ENCODE measurements around the gene USP44. TPM values are rescaled to one million over a fixed set of nuclear protein-coding genes. Genes with fewer than 3 reads are reported as not detected.

USP44 gene
- total and polyA plus RNA-seq, 2 of the 8 experiments (the other 6 are each of a cell fraction or from before 2014, with no cell fraction given), result 129 to 197 TPM

DNA sequence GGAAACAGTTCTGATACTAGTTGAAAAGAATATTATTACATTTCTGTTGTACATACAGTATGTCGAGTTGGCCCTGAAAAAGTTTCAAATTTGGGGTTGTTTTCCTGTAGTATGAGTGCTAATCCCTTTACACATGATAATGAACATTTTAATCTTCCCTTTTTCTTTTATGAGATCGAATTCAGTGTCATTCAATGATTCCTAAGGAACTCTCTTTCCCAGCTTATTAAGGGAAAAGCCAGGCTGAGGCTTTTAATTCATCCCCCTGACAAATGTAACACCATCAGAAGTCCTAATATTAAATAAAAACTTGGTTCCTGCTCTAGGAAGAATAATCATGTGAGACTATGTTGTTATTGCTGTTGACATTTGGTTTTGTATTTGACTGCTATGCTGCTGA lies 42.9 kb upstream of the USP44 start:
- H2BK15ac ChIP-seq (ENCODE audit: low read length), result no peak overlapping the region
- POLR2A ChIA-PET (ENCODE audit: partially characterized antibody), result interaction anchor here (1.0 to 1.1 kb wide), 2 partner anchors 9 to 11 kb away, joined by 3 read pairs; no protein-coding TSS in a partner anchor
- H2BK20ac ChIP-seq (ENCODE audit: low read length), result no peak overlapping the region
- H3K23me2 ChIP-seq (ENCODE audit: low read depth, low read length), result no peaks in the 10 kb centered on the region
- no peak overlapping the region for H2BK12ac ChIP-seq (ENCODE audit: low read depth, low read length)
- H3K18ac ChIP-seq (ENCODE audit: extremely low read depth, low read length), result no peak overlapping the region
- H3K36me3 ChIP-seq (ENCODE audit: control insufficient read depth in 2 of 4, insufficient read depth in 4 of 4, low read length in 3 of 4), result no peaks in the 10 kb centered on the region
- no peaks in the 10 kb centered on the region for H4K20me1 ChIP-seq (replicated peaks in 1 of 2; ENCODE audit: control insufficient read depth in 1 of 2, insufficient read depth in 2 of 2, low read length in 2 of 2)
- no peak overlapping the region for H3K9ac ChIP-seq (replicated peaks in 1 of 4; ENCODE audit: extremely low read depth in 1 of 4, low read depth in 3 of 4, low read length in 3 of 4)
- H3K79me2 ChIP-seq (ENCODE audit: control insufficient read depth in 1 of 2, insufficient read depth in 2 of 2, low read length in 2 of 2), result no peaks in the 10 kb centered on the region
- peaks cover 0 to 7% (median 2%) of the 10 kb centered on the region in 4 experiments; a peak in 3 of 7 replicates for H3K4me1 ChIP-seq (replicated peaks in 1 of 4; ENCODE audit: control insufficient read depth in 3 of 4, insufficient read depth in 4 of 4, low read length in 3 of 4)
- H4K5ac ChIP-seq (ENCODE audit: insufficient read length, low read depth, low read length), result no peak overlapping the region
- no peak overlapping the region for H3K23ac ChIP-seq (ENCODE audit: insufficient read length)
- no peak overlapping the region for H3K56ac ChIP-seq (replicated peaks; ENCODE audit: insufficient read length, low read depth, low read length)
- no peak overlapping the region for H3K27ac ChIP-seq (ENCODE audit: low read depth, low read length)
- H4K91ac ChIP-seq (replicated peaks; ENCODE audit: insufficient read length, low read length), result no peak overlapping the region
- no peak for FAIRE-seq
- no peak for TF ChIP-seq EGR1 (IDR thresholded peaks at IDR 0.05; ENCODE audit: borderline replicate concordance, low read depth, low read length)
- TF ChIP-seq NRF1 (IDR thresholded peaks at IDR 0.05; ENCODE audit: low read depth, low read length), result no peak
- no peak for TF ChIP-seq EZH2 (IDR thresholded peaks at IDR 0.05; ENCODE audit: low read depth, low read length, severe bottlenecking)
- TF ChIP-seq, protein P1, sequence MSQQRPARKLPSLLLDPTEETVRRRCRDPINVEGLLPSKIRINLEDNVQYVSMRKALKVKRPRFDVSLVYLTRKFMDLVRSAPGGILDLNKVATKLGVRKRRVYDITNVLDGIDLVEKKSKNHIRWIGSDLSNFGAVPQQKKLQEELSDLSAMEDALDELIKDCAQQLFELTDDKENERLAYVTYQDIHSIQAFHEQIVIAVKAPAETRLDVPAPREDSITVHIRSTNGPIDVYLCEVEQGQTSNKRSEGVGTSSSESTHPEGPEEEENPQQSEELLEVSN (IDR thresholded peaks at IDR 0.05), result no peak
- TF ChIP-seq BRCA1 (IDR thresholded peaks at IDR 0.05; ENCODE audit: low read depth, low read length), result no peak
- no peak for TF ChIP-seq CEBPB (IDR thresholded peaks at IDR 0.05; ENCODE audit: low read depth, low read length)
- no peak for TF ChIP-seq HDAC6 (IDR thresholded peaks at IDR 0.05; ENCODE audit: low read depth, low read length)
- TF ChIP-seq RBBP5 (IDR thresholded peaks at IDR 0.05; ENCODE audit: borderline replicate concordance, low read depth, low read length), result no peak
- TF ChIP-seq KDM1A (IDR thresholded peaks at IDR 0.05; ENCODE audit: borderline replicate concordance, low read length), result no peak
- no peak for TF ChIP-seq SRF (IDR thresholded peaks at IDR 0.05; ENCODE audit: low read depth, low read length)
- TF ChIP-seq GTF2F1 (IDR thresholded peaks at IDR 0.05; ENCODE audit: borderline replicate concordance, low read depth, low read length), result no peak
- no peak for TF ChIP-seq SP4 (IDR thresholded peaks at IDR 0.05; ENCODE audit: low read length)
- no peak for TF ChIP-seq CHD2 (IDR thresholded peaks at IDR 0.05; ENCODE audit: low read length)
- TF ChIP-seq TAF1 (IDR thresholded peaks at IDR 0.05; ENCODE audit: low read depth, low read length), result no peak
- WGBS, 2 experiments (ENCODE audit: extremely low coverage in 1 of 2, insufficient coverage in 1 of 2, insufficient read length in 1 of 2, insufficient replicate concordance in 2 of 2, low coverage in 1 of 2, low lambda C conversion rate in 2 of 2, missing lambda C conversion rate in 1 of 2), result 72% methylated on average over 2 of the region's 2 CpGs; no CpG with 5 or more reads in 1 of the 2 experiments
- H2AFZ ChIP-seq (ENCODE audit: low read length), result no peak overlapping the region
- no peak for DNase-seq (ENCODE audit: low read depth in 1 of 2, low spot score in 2 of 2)
- H2AK5ac ChIP-seq (ENCODE audit: low read depth, low read length), result no peak overlapping the region
- no peak overlapping the region for H2BK120ac ChIP-seq (replicated peaks; ENCODE audit: low read depth, low read length)
- H3K9me3 ChIP-seq (ENCODE audit: insufficient read depth in 2 of 2, low read depth in 1 of 2, low read length in 1 of 2), result no peaks in the 10 kb centered on the region
- H3K14ac ChIP-seq (ENCODE audit: insufficient read length), result no peak overlapping the region
- H3K27me3 ChIP-seq (replicated peaks in 1 of 4; ENCODE audit: control insufficient read depth in 3 of 4, extremely low read depth in 1 of 4, insufficient read depth in 3 of 4, low read length in 3 of 4), result no peaks in the 10 kb centered on the region
- no peak overlapping the region for H3K4ac ChIP-seq (replicated peaks; ENCODE audit: insufficient read length, low read depth, low read length)
- H3K4me2 ChIP-seq (ENCODE audit: insufficient read depth in 1 of 2, low read depth in 2 of 2, low read length in 2 of 2), result no peak overlapping the region
- CTCF ChIA-PET (ENCODE audit: partially characterized antibody), result interaction anchor here (0.6 to 1.9 kb wide), 6 partner anchors 9 to 60 kb away, joined by 3 to 9 read pairs (median 4); no protein-coding TSS in a partner anchor
- H2BK5ac ChIP-seq (ENCODE audit: low read depth, low read length), result no peak overlapping the region
- no peak overlapping the region for H3K4me3 ChIP-seq (ENCODE audit: extremely low read depth in 1 of 4, insufficient read depth in 2 of 4, low read depth in 3 of 4, low read length in 4 of 4)
- H4K8ac ChIP-seq (ENCODE audit: extremely low read depth, insufficient read depth, low read length), result no peak overlapping the region
- no peaks in the 10 kb centered on the region for H3K79me1 ChIP-seq (ENCODE audit: low read depth, low read length)
